Upper lobe of left lung (tissue), 4 donors: ENCODE results near the gene AADACL2.

ENCODE experiments used
- EP300 ChIP-seq, 4 donors: sonication (generic); formaldehyde crosslinking; IDR thresholded peaks; one replicate each; pipeline ENCODE4 v1.5.1; 2017; ENCODE audit warnings: antibody characterized with exemption in 4 of 4, control low read depth in 2 of 4
- POLR2A ChIP-seq, 4 donors: fragments of 450-650 bp; IDR thresholded peaks; one replicate each; pipeline ENCODE4 v1.5.1; 2016 to 2017; ENCODE audit warnings: antibody characterized with exemption in 4 of 4, mild to moderate bottlenecking in 2 of 4
- POLR2AphosphoS5 ChIP-seq, 2 donors: sonication (generic); formaldehyde crosslinking; IDR thresholded peaks; one replicate each; pipeline ENCODE4 v1.5.1; 2017; ENCODE audit warnings: antibody characterized with exemption in 2 of 2
- TF ChIP-seq, protein P1 (sequence below), 6 experiments: fragments of 450-650 bp in 4 of 6; fragments of 200-600 bp in 2 of 6; sonication (generic) in 2 of 6; IDR thresholded peaks; one replicate each; pipeline ENCODE4 v1.5.1; 2016 to 2019; ENCODE audit warnings: antibody characterized with exemption in 6 of 6

DNA sequence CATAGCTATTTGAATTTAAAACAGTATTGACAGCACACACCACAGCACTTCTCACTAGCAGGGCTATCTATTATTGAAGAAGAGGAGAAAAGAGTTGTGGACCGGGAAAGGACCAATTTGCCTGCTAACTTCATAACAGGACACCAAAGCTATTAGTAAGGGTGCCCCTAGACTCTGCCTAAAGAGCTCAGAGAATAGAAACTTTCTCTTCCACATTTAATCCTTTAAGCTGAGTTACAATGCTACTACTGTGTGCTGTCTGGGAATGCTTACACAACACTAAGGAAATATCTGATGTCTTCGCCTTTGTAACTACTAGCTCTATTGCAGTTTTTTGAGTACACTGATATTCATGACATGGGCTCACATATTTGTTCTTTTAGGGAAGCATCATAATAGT, 66.7 kb downstream of the AADACL2 start:
- TF ChIP-seq, protein P1, sequence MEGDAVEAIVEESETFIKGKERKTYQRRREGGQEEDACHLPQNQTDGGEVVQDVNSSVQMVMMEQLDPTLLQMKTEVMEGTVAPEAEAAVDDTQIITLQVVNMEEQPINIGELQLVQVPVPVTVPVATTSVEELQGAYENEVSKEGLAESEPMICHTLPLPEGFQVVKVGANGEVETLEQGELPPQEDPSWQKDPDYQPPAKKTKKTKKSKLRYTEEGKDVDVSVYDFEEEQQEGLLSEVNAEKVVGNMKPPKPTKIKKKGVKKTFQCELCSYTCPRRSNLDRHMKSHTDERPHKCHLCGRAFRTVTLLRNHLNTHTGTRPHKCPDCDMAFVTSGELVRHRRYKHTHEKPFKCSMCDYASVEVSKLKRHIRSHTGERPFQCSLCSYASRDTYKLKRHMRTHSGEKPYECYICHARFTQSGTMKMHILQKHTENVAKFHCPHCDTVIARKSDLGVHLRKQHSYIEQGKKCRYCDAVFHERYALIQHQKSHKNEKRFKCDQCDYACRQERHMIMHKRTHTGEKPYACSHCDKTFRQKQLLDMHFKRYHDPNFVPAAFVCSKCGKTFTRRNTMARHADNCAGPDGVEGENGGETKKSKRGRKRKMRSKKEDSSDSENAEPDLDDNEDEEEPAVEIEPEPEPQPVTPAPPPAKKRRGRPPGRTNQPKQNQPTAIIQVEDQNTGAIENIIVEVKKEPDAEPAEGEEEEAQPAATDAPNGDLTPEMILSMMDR (IDR thresholded peaks at IDR 0.05), result no peak
- no peak for TF ChIP-seq POLR2A (IDR thresholded peaks at IDR 0.05)
- no peak for TF ChIP-seq EP300 (IDR thresholded peaks at IDR 0.05)
- no peak for TF ChIP-seq POLR2AphosphoS5 (IDR thresholded peaks at IDR 0.05)
